Measurements from ENCODE around the gene ADGRF3.
A peak's percentile ranks its signal among the peaks of the same experiment; 100 is the strongest.
"Not testable (repeated sequence)": the region's sequence is repeated elsewhere in the genome, so short reads cannot be mapped to it uniquely, and the experiment has no call there.

Gene ADGRF3

GRCh38 chr2:26326514-26326913 is 20.1 kb downstream of the ADGRF3 start:
- DNase-seq = no peak
- in situ Hi-C loops (cut with HindIII; ENCODE audit: low pct_ligation_motif_present, low pct_unique_long_range_greater_than_20kb, low sequenced_read_pairs) = no loop called here

DNA sequence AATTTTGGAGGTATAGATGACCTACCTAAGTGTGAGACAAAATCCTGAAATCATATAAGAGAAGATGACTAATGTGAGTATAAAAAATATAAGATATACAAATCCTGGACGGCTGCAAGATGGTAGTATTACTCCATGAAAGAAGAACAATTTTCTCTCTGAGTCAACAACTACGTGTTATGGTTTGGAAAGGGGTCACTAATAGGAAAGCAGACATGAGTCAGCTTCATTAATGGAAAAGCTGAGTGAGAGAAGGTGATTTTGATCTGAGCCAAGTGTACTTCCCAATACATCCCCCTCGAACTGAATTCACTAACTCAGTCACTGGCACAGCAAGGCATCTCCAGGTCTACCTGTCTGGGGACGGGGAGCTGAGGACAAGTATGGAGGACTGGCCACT is 20.7 kb downstream of the ADGRF3 start:
- no peak for DNase-seq
- in situ Hi-C loops (cut with HindIII; ENCODE audit: low pct_ligation_motif_present, low pct_unique_long_range_greater_than_20kb, low sequenced_read_pairs) = no loop called here

DNA sequence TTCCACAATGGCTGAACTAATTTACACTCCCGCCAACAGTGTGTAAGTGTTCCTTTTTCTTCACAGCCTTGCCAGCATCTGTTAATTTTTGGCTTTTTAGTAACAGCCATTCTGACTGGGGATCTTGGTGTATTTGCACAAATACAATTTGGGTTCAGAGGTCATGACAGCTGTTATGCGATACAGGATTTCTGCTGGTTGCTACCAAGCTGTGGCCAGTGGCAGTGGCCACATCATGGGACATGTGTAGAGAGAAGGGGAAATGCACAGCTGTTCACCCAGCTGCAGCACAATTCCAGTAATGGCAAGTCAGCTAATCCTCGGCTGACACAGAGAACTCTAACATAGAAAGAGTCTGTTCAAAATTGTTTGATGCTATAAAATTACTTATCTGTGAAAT is 21.7 kb downstream of the ADGRF3 start:
- in situ Hi-C loops (cut with HindIII; ENCODE audit: low pct_ligation_motif_present, low pct_unique_long_range_greater_than_20kb, low sequenced_read_pairs) = no loop called here
- DNase-seq = no peak

DNA sequence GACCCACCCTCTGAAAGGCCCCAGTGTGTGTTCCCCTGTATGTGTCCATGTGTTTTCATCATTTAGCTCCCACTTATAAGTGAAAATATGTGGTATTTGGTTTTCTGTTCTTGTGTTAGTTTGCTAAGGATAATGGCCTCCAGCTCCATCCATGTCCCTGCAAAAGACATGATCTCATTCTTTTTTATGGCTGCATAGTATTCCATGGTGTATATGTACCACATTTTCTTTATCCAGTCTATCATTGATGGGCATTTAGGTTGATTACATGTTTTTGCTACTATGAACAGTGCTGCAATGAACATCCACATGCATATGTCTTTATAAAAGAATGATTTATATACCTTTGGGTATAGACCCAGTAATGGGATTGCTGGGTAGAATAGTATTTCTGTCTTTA is 22.1 kb downstream of the ADGRF3 start:
- DNase-seq; in situ Hi-C loops (cut with HindIII; ENCODE audit: low pct_ligation_motif_present, low pct_unique_long_range_greater_than_20kb, low sequenced_read_pairs): not testable (repeated sequence)

GRCh38 chr2:26318950-26319349 is 27.6 kb downstream of the ADGRF3 start:
- in situ Hi-C loops (cut with HindIII; ENCODE audit: low pct_ligation_motif_present, low pct_unique_long_range_greater_than_20kb, low sequenced_read_pairs) = no loop called here
- no peak for DNase-seq

- in situ Hi-C loops (cut with HindIII; ENCODE audit: low pct_ligation_motif_present, low pct_unique_long_range_greater_than_20kb, low sequenced_read_pairs) = no loop called here
Observed at GRCh38 chr2:26317377-26318105, 29.0 kb downstream of the ADGRF3 start.

DNA sequence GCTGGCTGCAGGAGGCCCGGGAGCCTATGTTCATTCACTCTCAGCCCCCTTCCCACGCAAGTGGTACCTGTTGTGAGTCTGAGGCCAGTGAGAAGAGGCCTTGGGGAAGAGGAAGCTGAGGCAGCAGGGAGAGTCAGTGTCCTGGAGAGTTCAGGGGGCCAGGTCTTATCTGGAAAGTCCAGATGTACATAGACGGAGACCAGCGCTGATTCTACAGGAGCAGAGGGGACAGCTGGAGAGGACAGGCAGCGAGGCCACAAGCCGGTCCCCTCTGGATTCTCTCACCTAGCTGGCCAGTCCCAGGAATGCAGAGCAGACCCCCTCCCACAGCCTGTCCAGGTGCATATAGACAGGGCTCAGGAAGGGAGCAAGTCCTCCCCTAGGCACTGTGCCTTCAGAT is 29.7 kb downstream of the ADGRF3 start:
- no peak for DNase-seq
- in situ Hi-C loops (cut with HindIII; ENCODE audit: low pct_ligation_motif_present, low pct_unique_long_range_greater_than_20kb, low sequenced_read_pairs) = no loop called here

More at GRCh38 chr2:26317377-26318105, 29.0 kb downstream of the ADGRF3 start:
- DNase-seq = no peak

DNA sequence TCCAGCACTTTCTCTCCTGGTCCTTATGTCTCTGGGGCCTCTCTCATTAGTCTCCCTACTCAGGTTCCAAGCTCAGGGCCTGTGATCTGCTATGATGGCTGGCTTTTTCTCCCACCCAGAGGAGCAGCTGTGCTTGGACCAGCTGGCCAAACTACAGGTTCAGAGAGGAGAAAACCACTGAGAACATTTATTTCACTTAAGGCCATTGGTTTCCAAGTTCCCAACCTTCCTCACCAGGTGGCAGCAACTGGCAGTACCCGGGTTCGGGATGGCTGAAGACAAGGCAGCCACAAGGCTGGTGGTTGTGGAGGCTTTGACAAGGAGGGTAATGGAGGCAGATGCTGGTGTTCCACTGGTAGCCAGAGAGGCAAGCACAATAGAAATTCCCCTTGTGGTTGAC is 30.5 kb downstream of the ADGRF3 start:
- peak; percentile 47 for DNase-seq
- in situ Hi-C loops (cut with HindIII; ENCODE audit: low pct_ligation_motif_present, low pct_unique_long_range_greater_than_20kb, low sequenced_read_pairs) = no loop called here

GRCh38 chr2:26314243-26314642 is 32.3 kb downstream of the ADGRF3 start:
- in situ Hi-C loops (cut with HindIII; ENCODE audit: low pct_ligation_motif_present, low pct_unique_long_range_greater_than_20kb, low sequenced_read_pairs) = no loop called here
- DNase-seq = no peak

- no peak for DNase-seq
Observed at GRCh38 chr2:26313446-26313845, 33.1 kb downstream of the ADGRF3 start.

GRCh38 chr2:26312471-26312870 is 34.1 kb downstream of the ADGRF3 start:
- DNase-seq = no peak
- in situ Hi-C loops (cut with HindIII; ENCODE audit: low pct_ligation_motif_present, low pct_unique_long_range_greater_than_20kb, low sequenced_read_pairs) = no loop called here

More at GRCh38 chr2:26313446-26313845, 33.1 kb downstream of the ADGRF3 start:
- in situ Hi-C loops (cut with HindIII; ENCODE audit: low pct_ligation_motif_present, low pct_unique_long_range_greater_than_20kb, low sequenced_read_pairs) = no loop called here

DNA sequence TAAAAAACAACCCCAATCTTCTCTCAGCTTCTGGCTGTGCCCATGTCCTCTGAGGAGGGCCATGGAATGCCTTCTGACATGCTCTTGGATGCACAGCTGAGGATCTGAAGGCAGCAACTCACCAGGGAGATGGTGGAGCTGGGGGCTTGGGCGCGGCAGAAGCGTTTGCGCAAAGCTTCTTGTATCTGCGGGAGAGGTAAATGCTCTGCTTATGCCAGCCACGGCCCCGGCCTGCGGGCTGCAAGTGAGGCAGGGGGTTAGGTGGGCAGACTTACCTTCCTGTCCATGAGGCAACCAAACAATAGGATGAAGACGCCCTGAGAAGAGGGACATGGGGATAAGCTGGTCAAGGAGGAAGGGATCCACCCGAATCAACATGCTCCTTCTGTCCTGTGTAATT is 36.7 kb downstream of the ADGRF3 start:
- in situ Hi-C loops (cut with HindIII; ENCODE audit: low pct_ligation_motif_present, low pct_unique_long_range_greater_than_20kb, low sequenced_read_pairs) = no loop called here
- DNase-seq = no peak

DNA sequence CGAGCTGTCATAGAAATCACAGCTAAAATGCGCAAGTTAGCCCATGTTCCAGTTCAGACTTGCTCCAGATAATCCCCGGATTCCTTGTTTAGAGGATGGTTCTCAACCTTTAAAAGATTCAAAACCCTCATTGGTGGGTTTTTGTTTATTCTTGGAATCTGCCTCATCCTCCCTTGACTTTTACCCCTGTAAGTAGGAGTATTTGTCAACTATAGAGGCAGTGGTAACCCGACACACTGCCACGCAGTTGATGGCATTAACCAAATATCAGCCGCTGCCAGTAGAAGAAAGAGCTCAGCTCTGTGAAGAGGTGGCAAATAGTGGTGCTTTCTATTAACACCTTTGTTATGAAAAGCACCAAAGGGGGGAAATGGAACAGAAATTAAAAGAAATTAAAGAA is 41.0 kb downstream of the ADGRF3 start:
- in situ Hi-C loops (cut with HindIII; ENCODE audit: low pct_ligation_motif_present, low pct_unique_long_range_greater_than_20kb, low sequenced_read_pairs) = no loop called here
- DNase-seq = no peak

- in situ Hi-C loops (cut with HindIII; ENCODE audit: low pct_ligation_motif_present, low pct_unique_long_range_greater_than_20kb, low sequenced_read_pairs) = not testable (repeated sequence)
Observed at GRCh38 chr2:26305094-26305493, 41.5 kb downstream of the ADGRF3 start.

GRCh38 chr2:26302846-26303245 is 43.7 kb downstream of the ADGRF3 start:
- in situ Hi-C loops (cut with HindIII; ENCODE audit: low pct_ligation_motif_present, low pct_unique_long_range_greater_than_20kb, low sequenced_read_pairs) = no loop called here

More at GRCh38 chr2:26305094-26305493, 41.5 kb downstream of the ADGRF3 start:
- DNase-seq = not testable (repeated sequence)

DNA sequence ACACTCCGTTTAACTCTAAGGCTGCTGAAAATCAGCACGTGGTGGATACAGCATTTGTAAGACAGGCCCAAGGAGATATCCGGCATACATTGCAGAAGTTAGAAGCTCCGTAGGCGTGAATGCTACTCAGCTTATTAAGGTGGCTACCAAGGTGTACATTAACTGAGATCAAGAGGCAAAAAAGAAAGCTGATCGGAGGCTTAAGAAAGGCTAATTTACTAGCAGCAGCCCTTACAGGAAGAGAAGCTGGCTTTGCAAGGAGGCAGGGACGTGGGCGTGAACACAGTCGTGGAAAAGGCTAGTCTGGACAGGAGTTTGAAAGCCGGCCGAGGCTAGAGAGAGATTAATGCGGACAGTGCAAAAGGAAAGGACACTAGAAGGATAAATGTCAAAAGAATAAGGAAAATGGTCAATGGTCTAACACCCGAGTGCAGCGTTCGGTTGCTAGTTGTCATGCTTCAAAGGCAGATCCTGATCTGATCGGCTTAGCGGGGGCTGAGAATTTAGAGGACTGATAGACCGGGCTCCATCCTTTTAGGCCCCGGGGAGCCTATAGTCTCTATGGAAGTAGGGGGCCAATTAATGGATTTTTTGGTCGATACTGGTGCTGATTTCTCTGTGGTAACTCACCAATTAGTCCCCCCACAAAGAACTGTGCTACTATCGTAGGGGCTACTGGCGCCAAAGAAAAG is 46.2 kb downstream of the ADGRF3 start:
- no peak for DNase-seq
- in situ Hi-C loops (cut with HindIII; ENCODE audit: low pct_ligation_motif_present, low pct_unique_long_range_greater_than_20kb, low sequenced_read_pairs) = no loop called here

More at GRCh38 chr2:26302846-26303245, 43.7 kb downstream of the ADGRF3 start:
- no peak for DNase-seq

DNA sequence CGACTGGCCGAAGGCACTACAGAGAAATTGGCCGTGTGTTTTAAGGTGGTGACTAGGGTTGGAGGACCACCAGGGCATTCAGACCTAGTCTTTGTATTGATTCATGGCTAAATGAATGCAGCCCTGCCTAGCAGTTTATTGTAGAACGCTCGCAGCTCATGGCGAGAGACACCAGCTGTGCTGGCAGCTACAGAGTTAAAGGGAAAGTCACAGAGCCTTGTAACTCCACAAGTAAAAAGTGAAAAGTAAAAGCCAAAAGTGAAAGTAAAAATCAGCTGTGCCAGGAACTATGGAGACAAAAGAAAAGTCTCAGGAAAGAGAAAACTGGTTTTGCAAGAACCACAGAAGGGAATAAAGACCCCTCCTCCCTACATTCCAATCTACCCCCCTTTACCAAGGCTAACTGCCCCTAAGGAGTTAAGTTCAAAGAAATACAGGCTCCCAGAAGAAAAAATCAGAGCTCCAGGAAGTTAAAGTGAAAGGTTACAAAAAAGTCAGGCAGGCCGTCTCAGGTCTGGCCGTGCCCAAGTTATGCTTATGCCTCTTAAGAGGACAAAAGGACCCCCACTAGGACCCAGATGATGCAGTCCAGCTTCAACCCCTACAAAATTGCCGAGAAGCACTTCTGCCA is 47.0 kb downstream of the ADGRF3 start:
- DNase-seq = peak; percentile 70
- in situ Hi-C loops (cut with HindIII; ENCODE audit: low pct_ligation_motif_present, low pct_unique_long_range_greater_than_20kb, low sequenced_read_pairs) = no loop called here

DNA sequence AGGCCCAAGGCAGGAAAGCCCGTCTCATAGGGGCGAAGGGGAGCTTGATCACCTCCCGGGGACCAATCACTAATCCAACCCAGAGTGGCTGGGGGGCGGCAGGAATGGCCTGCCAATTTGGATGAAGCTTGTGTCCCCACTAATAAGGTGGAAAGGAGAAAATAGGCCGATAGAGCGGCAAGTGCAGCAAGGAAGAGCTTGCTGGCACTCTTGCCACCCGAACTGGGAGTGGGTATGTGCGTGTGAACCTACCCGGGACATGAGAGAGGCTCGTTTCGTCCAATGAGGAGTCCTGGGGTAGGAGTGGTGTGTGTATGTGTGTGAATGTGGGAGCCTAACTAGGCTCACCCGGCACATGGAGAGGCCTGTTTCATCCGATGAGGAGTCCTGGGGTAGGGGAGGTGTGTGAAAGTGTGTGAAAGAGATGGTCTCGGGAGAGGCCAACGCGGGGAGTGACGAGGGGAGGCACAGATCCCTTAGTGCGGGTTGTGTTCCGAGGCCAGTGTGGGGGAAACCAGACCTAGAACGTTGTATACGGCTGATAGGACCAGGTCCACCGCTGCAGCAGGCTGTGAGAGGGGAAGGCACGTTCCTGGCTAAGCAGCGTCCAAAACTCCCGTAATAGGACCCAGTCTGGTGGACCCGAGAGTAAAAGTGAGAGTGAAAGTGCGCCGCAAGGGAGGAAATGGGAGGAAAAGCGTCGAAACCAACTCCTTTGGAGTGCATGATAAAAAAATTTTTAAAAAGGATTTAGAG is 47.8 kb downstream of the ADGRF3 start:
- no peak for DNase-seq
- in situ Hi-C loops (cut with HindIII; ENCODE audit: low pct_ligation_motif_present, low pct_unique_long_range_greater_than_20kb, low sequenced_read_pairs) = no loop called here

- DNase-seq = no peak
- in situ Hi-C loops (cut with HindIII; ENCODE audit: low pct_ligation_motif_present, low pct_unique_long_range_greater_than_20kb, low sequenced_read_pairs) = no loop called here
Observed at GRCh38 chr2:26298286-26298637, 48.3 kb downstream of the ADGRF3 start.

Data from ACHN (cell line).